Right ventricle myocardium superior (tissue), 1 donor: Measurements from ENCODE around the gene DCK. TPM values are rescaled to one million over a fixed set of nuclear protein-coding genes. Genes with fewer than 3 reads are reported as not detected.

Source experiments
- ATAC-seq: fragments of 200-7000 bp; cut with Tn5 transposase; one replicate; pipeline ENCODE4 v1.9.1; 2020; ENCODE audit warnings: mild to moderate bottlenecking; ENCODE audit not compliant: poor library complexity
- DNase-seq: peaks from one replicate; pipeline ENCODE4 v3.0.0-alpha.2; 2020
- intact Hi-C: fragments of 100-400 bp; cut with DNase I; formaldehyde crosslinking; loops from one replicate; pipeline ENCODE4 v1.11.2; 2022
- long read RNA-seq: library from polyadenylated mRNA; unstranded; transcript quantifications from one replicate; pipeline ENCODE4 v2.0.0, GENCODE V29; 2021
- total RNA-seq: library from RNA; stranded (reverse); fragmentation: NEBNext Ultra II Directional; extraction: Animal tissue kit (Norgen Biotek cat#: 25700); gene quantifications from one replicate; pipeline ENCODE4 v1.2.1, GENCODE V29; 2021
- donor health status: DM: no; HTN: yes; CAD: no; lungs with severe emphysema.

Gene DCK
- total RNA-seq: 6.4 TPM
- long read RNA-seq, transcript DCK-201 (7 exons, 2,716 nt): major isoform, 41 of 46 reads
- long read RNA-seq, partial matches to known transcripts: 0 of 46 reads
- long read RNA-seq, other reads (novel, unspliced or antisense): 3 of 46 reads

DNA sequence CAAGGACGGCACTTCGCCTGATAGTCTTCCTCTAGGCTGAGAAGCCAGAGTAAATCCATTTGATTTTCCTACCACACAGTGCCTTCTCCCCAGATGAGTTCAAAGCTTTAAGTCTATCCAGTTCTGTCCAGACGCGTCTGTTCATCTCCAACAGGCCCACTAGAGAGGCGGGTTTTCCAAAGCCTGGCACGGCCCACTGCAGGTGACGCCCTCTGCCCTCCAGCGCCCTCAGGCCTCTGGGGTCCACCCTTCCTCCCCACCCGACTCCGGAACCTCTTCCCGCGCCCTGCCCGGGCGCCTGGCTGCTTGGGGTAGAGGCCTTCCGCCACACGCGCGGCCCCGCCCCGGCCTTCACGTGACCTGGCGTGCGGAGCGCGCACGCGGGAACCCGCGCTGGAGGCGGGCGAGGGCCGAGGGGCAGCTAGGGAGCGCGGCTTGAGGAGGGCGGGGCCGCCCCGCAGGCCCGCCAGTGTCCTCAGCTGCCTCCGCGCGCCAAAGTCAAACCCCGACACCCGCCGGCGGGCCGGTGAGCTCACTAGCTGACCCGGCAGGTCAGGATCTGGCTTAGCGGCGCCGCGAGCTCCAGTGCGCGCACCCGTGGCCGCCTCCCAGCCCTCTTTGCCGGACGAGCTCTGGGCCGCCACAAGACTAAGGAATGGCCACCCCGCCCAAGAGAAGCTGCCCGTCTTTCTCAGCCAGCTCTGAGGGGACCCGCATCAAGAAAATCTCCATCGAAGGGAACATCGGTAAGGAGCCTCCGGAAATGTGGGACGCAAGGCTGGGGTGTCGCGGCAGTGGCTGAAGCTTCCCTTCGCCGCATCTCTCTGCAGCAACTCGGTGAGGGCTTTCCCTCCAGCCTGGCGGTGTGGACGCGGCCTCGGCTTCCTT is at the start of gene DCK:
Gene DCK (plus strand): TSS at position 469 of the 888 bp plus-strand sequence. CDS start 187 bp downstream, at position 656.
- peak; percentile 100 for ATAC-seq
- peak; percentile 96 for DNase-seq
- intact Hi-C loops: loop anchor here (10.0 kb wide), 2 partner anchors 109 to 339 kb away; no protein-coding TSS in a partner anchor

DNA sequence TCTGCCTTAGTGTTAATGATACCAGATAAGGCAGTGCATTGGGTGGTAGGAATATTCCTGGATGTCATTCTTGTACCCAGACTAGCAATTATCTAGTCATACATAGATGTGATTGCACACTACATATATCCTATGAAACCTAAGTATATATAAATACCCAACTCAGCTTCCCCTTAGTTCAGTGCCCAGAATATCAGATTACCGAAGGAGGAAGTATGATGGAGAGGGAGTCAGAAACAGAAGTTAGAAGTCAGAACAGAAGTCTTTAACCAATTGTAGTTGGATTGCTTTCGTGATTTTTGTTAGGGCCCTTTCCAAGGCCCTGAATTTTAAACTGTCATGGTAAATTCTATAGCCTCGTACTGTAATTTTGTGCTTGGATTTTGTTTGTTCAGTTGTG is 48.4 kb upstream of the DCK start:
- intact Hi-C loops: no loop called here
- ATAC-seq (peak; percentile 55), DNase-seq (no peak)

DNA sequence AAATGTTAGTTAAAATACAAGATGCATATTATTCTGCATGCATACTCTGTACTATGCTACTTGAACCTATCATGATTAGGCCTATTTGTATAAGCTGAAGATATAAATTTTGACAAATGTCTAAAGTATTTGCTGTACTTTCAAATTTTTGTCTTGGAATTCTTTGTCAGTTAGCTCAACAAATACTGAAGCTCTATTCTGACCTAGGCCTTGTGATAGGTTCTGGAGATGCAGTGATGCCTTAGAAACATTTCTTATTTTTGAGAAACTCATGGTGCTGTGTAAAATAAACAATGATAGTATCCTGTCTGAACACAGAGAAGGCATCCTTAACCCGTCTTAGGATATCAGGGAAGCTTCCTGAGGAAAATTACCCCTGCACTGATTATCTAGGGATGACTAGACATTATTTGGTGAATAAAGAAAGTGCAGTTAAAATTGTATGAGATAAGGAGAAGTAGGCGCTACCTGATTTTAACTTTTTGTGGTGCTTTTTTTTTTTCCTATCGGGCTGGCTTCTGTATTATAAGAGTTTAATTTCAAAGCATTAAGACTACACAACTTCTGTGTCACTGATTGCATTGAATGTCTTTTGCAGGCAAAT is 47.9 kb upstream of the DCK start:
- no peak for DNase-seq
- intact Hi-C loops: no loop called here

DNA sequence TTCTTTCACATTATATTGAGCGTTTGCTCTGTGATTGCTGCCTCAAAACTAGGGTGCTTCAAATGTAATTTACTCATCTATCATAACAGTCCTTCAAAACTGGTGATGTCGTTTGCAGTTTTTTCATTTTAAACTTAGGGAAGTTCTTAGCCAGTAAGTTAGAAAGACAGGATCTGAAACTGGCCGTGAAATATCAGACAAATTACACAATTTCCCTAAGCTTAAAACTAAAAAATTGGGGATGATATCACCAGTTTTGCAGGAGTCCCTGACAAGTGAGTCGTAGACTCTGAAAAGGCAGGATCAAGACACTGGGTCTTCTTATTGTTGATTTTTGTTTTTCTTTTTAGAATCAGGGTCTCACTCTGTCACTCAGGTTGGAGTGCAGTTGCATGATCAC is 46.5 kb upstream of the DCK start:
- DNase-seq: no peak

More for the DNA sequence above, 47.9 kb upstream of the DCK start:
- no peak for ATAC-seq

DNA sequence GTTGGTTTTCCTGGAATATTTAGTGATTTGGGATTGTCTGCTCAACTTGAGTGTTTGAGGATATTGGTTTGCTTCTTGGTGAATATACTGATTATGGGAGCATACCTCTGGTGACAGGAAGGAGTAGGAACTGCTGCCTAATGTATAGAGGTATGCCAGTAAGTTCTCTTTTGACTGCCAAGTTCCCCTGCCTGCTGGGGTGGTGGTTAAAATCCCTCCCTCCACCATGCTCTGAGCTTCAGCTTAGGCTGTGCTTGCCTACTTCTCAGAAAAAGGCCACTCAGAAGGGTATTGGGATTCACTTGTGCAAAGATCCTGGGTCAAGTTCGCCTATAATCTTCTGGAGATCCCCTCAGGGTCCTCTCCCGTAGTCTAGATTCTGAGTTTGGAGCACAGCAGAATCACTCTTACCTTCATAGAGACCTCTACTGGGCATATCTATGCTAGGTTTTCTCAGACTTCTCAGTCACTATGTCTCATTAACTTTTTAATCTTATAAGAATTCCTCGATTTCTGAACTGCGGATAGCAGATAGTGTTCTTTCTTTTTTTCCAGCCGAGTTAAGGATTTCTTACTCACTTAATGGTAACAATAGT is 44.7 kb upstream of the DCK start:
- intact Hi-C loops: no loop called here
- DNase-seq: no peak
- peak; percentile 41 for ATAC-seq

More for the DNA sequence above, 46.5 kb upstream of the DCK start:
- intact Hi-C loops: no loop called here
- no peak for ATAC-seq

DNA sequence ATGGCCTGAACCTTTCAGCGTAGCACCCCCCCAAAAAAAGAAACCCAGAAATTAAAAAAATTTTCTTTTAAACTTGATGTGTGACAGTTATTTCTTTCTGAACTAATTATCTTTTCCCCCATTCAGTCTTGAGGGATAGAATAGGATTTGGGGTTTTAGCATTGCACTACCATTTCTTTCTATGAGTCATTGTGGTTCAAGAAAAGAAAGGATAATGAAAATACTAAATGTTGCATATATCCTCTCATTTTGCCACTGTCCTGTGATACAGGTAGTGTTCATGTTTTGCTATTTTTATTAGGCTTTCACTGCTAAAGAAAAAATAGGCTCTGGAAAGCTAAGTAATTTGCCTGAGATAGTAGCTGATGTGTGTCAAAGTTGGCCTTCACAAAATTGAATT is 39.4 kb upstream of the DCK start:
- intact Hi-C loops: no loop called here
- no peak for ATAC-seq
- no peak for DNase-seq

DNA sequence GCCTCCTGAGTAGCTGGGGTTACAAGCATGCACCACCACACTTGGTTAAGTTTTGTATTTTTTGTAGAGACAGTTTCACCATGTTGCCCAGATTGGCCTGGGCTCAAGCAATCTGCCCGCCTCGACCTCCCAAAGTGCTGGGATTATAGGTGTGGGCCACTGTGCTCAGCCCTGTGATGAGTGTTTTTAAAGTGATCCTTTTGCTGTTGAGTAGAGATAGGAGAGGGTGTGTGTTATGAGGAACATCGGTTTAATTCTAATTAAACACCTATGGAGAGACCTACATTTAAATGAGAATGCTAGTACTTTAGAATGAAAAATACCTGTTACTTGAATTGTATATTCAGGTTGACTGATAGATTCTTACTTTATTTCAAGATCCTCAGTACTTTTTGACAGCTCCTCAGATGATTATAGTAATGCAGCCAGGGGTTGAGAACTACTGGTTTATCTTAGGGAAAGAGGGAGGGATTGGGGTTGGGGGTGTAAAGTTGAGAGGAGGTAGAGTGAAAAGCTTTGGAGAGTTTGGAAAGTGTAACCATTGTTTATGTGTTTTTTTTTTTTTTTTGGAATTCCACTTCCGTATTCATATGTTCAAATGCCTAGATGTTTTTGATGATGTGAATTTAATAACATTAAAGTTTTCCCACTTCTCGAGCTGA is 36.8 kb upstream of the DCK start:
- intact Hi-C loops: no loop called here
- no peak for ATAC-seq

DNA sequence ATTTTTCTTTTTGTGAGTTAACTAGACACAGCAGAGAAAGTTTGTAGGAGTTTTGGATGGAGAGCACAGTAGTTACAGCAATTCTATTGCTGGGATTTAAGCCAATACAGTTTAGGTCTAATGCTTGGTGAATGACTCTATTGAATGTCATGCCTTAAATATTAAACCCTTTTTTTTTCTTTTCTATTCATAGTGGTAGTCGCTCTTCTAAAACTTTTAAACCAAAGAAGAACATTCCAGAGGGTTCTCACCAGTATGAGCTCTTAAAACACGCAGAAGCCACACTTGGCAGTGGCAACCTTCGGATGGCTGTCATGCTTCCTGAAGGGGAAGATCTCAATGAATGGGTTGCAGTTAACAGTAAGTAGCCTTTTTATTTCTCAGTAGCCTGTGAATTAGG is 34.8 kb upstream of the DCK start:
- DNase-seq (no peak), ATAC-seq (no peak)
- intact Hi-C loops: no loop called here

More for the DNA sequence above, 36.8 kb upstream of the DCK start:
- no peak for DNase-seq

DNA sequence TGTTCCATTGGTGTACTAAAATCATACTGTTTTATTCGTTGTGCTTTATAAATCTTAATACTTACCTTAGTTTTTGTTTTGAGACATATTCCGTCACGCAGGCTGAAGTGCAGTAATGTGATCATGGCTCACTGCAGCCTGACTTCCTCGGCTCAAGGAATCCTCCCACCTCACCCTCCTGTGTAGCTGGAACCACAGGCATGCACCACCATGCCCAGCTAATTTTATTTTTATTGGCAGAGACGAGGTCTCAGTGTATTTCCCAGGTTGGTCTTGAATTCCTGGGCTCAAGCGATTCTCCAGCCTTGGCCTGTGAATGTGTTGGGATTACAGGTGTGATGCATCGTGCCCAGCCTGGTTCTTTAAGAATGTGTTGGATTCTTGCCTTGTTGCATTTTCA is 24.4 kb upstream of the DCK start:
- DNase-seq (no peak), ATAC-seq (no peak)
- intact Hi-C loops: no loop called here

DNA sequence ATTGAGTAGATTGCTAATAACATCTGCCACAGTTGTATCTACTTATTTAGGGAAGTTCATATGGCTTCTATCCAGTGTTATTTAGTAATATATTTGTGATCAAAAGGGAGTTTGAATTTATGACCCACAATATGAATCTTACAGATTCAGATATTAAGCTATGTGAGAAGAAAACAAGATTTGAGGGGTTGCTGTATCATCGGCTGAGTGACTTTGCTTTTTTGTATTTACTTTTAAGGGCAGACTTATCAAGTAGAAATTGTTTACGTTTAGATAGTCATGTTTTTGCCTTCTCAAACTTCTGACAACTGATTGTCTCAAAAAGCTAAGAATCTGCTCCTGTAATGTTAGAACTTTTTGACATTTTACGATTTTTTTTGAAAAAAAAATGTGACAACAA is 17.2 kb upstream of the DCK start:
- DNase-seq (no peak), ATAC-seq (no peak)
- intact Hi-C loops: no loop called here

DNA sequence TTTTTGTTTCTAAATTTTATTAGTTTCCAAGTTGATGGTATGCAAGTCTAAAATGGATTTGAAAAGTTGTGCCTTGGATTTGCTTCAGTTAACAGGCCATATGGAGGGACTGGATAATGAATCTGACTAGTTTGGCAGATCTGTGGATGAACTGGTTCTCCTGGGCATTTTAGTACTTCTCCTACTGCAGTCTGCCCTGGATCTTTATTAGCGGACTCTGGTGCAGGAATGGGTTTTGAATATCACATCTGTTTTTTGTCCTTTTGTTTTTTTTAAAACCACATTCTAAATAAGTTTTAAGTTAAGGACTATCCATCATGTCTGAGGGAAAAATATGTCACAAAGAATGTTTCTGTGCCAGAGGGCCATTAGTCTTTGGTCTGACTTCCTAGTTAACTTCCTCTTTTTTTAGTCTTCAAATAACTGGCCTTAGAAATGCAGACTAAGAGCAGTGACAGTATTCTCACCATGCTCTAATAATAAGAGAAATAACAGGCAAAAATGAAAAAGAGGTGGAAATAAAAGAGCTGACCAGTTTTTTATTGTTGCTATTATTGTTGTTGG is 13.9 kb upstream of the DCK start:
- ATAC-seq (no peak), DNase-seq (no peak)
- intact Hi-C loops: no loop called here

DNA sequence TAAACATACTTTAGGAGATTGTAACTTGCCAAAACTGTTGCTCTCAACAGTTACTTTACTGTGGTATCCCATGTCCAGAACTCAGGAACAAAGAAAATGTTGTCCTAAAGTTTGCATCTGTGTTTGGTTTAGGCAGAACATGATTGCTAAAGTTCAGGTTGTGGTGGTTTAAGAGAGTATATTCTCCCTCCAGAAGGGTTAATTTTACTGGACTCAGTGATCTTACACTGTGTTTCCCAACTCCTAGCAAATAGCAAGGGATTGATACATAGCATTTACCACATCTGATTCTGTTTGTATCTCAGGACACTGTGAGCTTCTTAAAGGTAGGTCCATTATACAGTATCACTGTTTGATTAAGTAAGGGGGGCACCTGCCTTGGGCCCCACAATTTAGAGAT is 13.3 kb upstream of the DCK start:
- DNase-seq (no peak), ATAC-seq (no peak)
- intact Hi-C loops: no loop called here

DNA sequence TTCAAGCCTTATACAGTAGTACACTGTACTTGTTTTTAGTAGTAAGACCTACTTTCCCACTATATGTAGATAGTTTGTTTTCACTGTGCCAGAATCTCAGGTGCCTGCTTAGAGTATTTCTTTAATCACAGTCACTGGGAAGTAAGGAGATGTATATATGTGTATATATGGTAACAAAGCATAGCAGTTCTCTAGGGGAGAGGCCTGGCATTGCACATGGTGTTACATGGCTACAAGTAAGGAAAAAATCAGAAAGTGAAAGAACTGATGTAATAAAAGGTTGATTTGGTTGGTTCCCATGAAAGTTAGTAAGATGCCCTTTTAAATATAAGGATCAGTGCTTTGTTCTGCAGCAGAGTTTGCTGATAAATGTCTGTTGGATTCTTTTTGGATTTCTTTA is 9.3 kb upstream of the DCK start:
- ATAC-seq (no peak), DNase-seq (no peak)
- intact Hi-C loops: no loop called here

DNA sequence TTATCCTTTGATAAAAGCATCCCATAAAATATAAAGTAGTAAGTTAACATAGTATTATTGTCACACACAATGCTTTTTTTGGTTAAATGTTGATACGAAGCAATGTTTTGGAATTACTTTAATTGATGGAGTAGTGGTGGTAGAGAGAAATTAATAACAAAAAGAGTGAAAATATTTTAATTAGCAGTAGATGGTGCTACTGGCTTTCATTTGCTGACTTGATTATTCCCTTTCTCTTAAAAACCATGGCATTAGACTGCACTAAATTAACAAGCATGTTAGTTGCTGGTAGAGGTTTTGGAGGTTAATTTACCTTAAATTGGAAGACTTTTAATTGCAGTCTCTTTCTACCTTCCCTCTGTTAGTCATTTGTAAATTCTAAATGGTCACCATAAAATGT is 8.9 kb upstream of the DCK start:
- no peak for DNase-seq
- no peak for ATAC-seq
- intact Hi-C loops: no loop called here

DNA sequence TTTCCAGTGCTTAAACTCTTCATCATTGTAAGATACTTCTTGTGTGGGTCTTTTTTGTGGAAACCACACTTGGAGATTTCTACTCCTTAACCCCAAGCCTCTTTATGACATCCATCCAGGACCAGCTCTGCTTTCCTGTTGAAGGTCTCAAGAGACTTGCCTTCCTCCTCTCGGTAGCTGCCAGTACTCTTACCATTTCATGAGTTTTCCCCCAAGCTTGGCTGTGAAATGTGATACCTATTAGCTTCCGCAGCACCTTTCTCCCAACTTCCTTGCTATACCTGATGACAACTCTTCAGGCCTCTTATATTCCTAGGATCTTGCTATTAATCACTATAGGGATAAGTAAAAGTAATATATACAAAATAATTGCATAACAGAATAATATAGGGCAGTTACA is 1.9 kb upstream of the DCK start:
- intact Hi-C loops: loop anchor here (10.0 kb wide), 2 partner anchors 107 to 337 kb away; no protein-coding TSS in a partner anchor
- ATAC-seq: no peak
- DNase-seq: no peak

DNA sequence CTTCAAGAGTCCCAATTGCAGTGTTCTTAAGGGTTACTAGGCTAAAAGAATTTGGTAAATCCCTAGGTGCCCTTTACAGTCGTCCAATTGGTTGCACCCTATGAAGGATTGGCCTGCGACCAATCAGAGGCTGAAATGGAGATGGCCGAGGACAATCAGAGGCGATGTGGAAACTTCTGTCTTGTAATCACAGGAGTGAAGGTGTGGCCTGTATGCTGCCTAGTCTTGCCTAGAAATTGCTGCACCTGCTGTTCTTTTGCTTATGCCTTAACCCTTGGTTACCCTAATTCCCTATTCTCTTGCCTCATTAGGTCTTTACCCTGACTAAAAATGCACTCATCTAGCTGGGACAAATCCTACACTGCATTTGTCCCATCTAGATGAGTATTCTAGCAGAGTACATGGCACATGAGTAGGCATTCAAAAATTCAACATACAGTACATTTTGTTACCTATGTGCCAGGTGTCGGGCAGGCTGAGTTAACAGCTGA is 1.0 kb upstream of the DCK start:
- intact Hi-C loops: loop anchor here (10.0 kb wide), 2 partner anchors 108 to 338 kb away; no protein-coding TSS in a partner anchor
- no peak for DNase-seq
- no peak for ATAC-seq

DNA sequence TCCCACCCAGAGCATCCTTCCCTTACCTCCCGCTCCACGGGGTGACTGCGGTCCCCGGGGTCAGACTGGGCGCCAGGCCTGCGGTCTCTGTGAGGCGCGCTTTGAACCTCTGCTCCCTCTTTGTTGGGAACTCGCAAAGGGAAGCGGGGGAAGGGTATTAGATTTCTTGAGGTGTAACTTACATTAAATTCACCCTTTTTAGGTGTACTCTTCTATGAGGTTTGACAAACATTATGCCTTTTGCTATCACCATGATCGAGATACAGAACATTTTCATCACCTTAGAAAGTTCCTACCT is 569 bp downstream of the DCK start:
- no peak for ATAC-seq
- no peak for DNase-seq
- intact Hi-C loops: loop anchor here (10.0 kb wide), 2 partner anchors 109 to 339 kb away; no protein-coding TSS in a partner anchor

DNA sequence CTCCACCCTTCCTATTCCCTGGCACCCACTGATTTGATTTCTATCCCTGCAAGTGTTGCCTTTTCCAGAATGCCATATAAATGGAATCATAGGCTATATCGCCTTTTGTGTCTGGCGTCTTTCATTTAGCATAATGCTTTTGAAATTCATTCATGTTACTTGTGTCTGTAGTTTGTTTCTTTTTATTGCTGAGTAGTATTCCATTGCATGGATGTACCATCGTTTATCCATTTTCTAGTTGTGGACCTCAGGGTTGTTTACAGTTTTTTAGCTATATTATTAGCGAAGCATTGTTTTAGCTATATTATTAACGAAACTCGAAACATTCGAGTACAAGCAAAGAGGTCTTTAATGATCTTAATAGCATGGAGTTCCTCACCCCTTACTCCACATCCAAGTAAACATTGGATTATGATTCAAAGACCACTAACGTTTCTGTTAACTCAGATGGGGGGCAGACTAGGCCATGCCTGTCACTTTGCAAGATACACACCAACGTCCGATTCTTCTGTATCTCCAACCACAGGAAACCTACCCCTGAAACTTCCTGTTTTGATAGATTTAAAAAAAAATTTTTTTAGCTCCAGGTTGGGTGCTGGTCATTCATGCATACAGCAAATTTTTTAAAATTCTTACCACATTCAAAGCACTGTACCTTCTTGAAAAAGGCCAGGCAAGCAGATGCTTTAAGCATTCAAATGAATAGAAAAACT is 1.1 kb downstream of the DCK start:
- intact Hi-C loops: loop anchor here (10.0 kb wide), 2 partner anchors 110 to 340 kb away; no protein-coding TSS in a partner anchor
- ATAC-seq: no peak
- no peak for DNase-seq
